ENCODE measurements around the gene FILIP1L. TPM values are rescaled to one million over a fixed set of nuclear protein-coding genes. Genes with fewer than 3 reads are reported as not detected.

FILIP1L gene
- total RNA-seq, 1 experiment from 2014 or later: 0.07 TPM

- no peak overlapping the region for H2BK120ac ChIP-seq (ENCODE audit: low read depth, low read length, poor library complexity, severe bottlenecking)
- H2BK5ac ChIP-seq (ENCODE audit: insufficient read length, low read length): no peak overlapping the region
- no peak overlapping the region for H3K4me2 ChIP-seq (ENCODE audit: insufficient read depth, insufficient read length, low read length)
- no peak overlapping the region for H2BK12ac ChIP-seq (ENCODE audit: insufficient read length, low read depth, low read length)
- H3T11ph ChIP-seq (ENCODE audit: low read length): no peak overlapping the region
- H4K91ac ChIP-seq (ENCODE audit: insufficient read length, low read depth, low read length): no peak overlapping the region
- no peaks in the 10 kb centered on the region for H4K20me1 ChIP-seq (ENCODE audit: control insufficient read depth, insufficient read depth, insufficient read length)
- no peak overlapping the region for H2AK5ac ChIP-seq (ENCODE audit: insufficient read length, low read length)
- Mint-ChIP-seq H3K27me3 (ENCODE audit: low read depth) (no peaks in the 10 kb centered on the region), H3K27ac (no peak overlapping the region), H3K36me3 (ENCODE audit: insufficient read depth in 1 of 3, low read depth in 3 of 3) (no peaks in the 10 kb centered on the region), H3K4me1 (peaks cover 10 to 15% of the 10 kb centered on the region in 2 experiments), H3K9me3 (no peaks in the 10 kb centered on the region), H3K4me3 (no peak overlapping the region)
- no peaks in the 10 kb centered on the region for H3K9me3 ChIP-seq (ENCODE audit: control insufficient read depth, low read depth, low read length)
- no peaks in the 10 kb centered on the region for H3K27me3 ChIP-seq (ENCODE audit: insufficient read depth, low read length)
- no peaks in the 10 kb centered on the region for H3K79me2 ChIP-seq (ENCODE audit: insufficient read depth, low read length)
- no peak for DNase-seq
- H3K14ac ChIP-seq (ENCODE audit: insufficient read depth, low read length): no peak overlapping the region
- TF ChIP-seq CTCF (conservative IDR thresholded peaks at IDR 0.05): no peak
- H3K56ac ChIP-seq (ENCODE audit: insufficient read length, low read depth, low read length): no peak overlapping the region
- H3K27ac ChIP-seq (ENCODE audit: insufficient read length, low read depth, low read length): no peak overlapping the region
- no peak overlapping the region for H3K9ac ChIP-seq (ENCODE audit: extremely low read depth, insufficient read length, low read length)
- H3K18ac ChIP-seq (ENCODE audit: insufficient read length, low read depth, low read length): no peak overlapping the region
- no peak overlapping the region for H3K4ac ChIP-seq (ENCODE audit: low read depth, low read length)
- no peak overlapping the region for H4K8ac ChIP-seq (replicated peaks; ENCODE audit: insufficient read length, low read depth, low read length)
- H3K4me1 ChIP-seq (ENCODE audit: insufficient read depth, low read length): no peaks in the 10 kb centered on the region; the same call in 1 of the 2 replicates
- no peaks in the 10 kb centered on the region for H3K23me2 ChIP-seq (ENCODE audit: insufficient read length, low read depth, low read length, poor library complexity, severe bottlenecking)
- H2AFZ ChIP-seq (ENCODE audit: low read length): no peak overlapping the region
- no peak overlapping the region for H3K23ac ChIP-seq (ENCODE audit: insufficient read length, low read depth, low read length)
- no peak overlapping the region for H2BK15ac ChIP-seq (ENCODE audit: low read depth, low read length)
- H2BK20ac ChIP-seq (ENCODE audit: low read depth, low read length, poor library complexity, severe bottlenecking): no peak overlapping the region
- H3K79me1 ChIP-seq (ENCODE audit: insufficient read depth, low read depth, low read length, poor library complexity, severe bottlenecking): no peaks in the 10 kb centered on the region
- H4K5ac ChIP-seq (ENCODE audit: insufficient read length, low read depth, low read length): no peak overlapping the region
Measured at GRCh38 chr3:100039075-100039474, 75.2 kb downstream of the FILIP1L start.
